HG03439 (cell line): Measurements from ENCODE around the gene ADAMTS1.

Experiments used
- ATAC-seq: cut with Tn5 transposase; IDR thresholded peaks from one replicate; pipeline ENCODE4 v1.9.1; 2021; ENCODE audit warnings: mild to moderate bottlenecking, moderate library complexity; ENCODE audit not compliant: unreplicated experiment

Gene ADAMTS1

DNA sequence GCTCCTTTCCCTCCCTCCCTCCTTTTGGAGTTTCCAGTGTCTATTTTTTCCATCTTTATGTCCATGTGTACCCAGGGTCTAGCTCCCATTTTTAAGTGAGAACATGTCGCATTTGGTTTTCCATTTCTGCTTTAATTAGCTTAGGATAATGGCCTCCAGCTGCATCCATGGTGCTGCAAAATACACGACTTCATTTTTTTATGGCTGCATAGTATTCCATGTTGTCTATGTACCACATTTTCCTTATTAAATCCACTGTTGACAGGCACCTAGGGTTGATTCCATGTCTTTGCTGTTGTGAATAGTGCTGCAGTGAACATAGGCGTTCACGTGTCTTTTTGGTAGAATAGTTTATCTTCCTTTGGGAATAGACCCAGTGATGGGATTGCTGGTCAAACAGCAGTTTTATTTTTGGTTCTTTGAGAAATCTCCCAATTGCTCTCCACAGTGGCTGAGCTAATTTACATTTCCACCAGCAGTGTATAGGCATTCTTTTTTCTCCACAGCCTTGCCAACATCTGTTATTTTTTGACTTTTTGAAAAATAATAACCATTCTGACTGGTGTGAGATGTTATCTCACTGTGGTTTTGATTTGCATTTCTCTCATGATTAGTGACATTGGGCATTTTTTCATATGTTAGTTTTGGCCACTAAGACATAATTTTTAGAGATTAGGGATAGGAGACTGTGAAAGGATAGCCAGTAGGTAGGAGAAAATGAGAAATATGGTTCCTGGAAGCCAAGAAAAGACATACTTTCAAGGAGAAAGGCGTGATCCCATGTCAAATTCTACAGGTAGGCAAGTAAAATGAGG lies 50.4 kb downstream of the ADAMTS1 start:
- ATAC-seq: no peak

GRCh38 chr21:26790296-26790695 lies 54.9 kb downstream of the ADAMTS1 start:
- ATAC-seq: no peak

GRCh38 chr21:26788790-26789189 lies 56.4 kb downstream of the ADAMTS1 start:
- no peak for ATAC-seq
